AG09309 (cell line): ENCODE measurements around the gene LDB3.

Experiments
- DNase-seq: peaks from one replicate; pipeline ENCODE4 v3.0.0-alpha.2; 2010; ENCODE audit warnings: low read depth
- H3K4me3 ChIP-seq: 2 replicates; pipeline ENCODE4 v1.5.1; 2011; ENCODE audit warnings: mild to moderate bottlenecking, low read depth, low read length, moderate library complexity; ENCODE audit not compliant: control insufficient read depth
- TF ChIP-seq, protein P1 (sequence below): IDR thresholded peaks from 2 replicates; pipeline ENCODE4 v1.5.1; 2011; ENCODE audit warnings: mild to moderate bottlenecking, low read depth, low read length, inconsistent platforms; ENCODE audit not compliant: insufficient read depth, control insufficient read depth; ENCODE audit errors: missing control alignments

LDB3 gene

DNA sequence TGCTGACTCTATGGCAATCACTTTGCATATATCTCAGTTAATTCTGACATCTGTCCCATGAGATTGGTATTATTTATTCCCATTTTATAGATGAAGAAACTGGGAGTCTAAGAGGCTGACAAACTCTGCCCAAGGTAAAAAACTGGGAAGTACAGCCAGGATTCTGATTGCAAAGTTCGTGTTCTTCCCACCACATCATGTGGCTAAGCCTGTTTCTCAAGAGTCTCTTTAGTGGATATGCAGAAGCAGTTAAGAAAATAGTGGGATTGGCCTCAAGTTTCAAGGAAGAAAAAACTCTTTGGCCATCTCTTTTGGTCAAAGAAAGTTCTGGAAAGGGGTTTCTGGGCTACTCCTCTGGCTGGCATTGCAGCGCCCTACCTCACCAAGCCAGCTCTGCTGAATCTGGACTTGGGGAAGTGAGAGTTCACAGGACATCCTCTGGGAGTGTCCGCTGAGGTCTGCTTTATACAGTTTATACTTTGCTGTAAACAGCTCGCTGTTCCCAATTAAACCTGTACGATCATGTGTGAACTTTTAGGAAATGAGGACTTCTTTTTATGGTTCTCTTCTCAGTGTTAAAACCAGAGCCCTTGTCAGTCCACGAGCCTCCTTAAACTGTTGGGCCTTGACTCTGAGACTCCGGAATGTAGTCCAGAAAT, 75.9 kb downstream of the LDB3 start:
- no peak overlapping the region for H3K4me3 ChIP-seq
- DNase-seq = no peak
- TF ChIP-seq, protein P1, sequence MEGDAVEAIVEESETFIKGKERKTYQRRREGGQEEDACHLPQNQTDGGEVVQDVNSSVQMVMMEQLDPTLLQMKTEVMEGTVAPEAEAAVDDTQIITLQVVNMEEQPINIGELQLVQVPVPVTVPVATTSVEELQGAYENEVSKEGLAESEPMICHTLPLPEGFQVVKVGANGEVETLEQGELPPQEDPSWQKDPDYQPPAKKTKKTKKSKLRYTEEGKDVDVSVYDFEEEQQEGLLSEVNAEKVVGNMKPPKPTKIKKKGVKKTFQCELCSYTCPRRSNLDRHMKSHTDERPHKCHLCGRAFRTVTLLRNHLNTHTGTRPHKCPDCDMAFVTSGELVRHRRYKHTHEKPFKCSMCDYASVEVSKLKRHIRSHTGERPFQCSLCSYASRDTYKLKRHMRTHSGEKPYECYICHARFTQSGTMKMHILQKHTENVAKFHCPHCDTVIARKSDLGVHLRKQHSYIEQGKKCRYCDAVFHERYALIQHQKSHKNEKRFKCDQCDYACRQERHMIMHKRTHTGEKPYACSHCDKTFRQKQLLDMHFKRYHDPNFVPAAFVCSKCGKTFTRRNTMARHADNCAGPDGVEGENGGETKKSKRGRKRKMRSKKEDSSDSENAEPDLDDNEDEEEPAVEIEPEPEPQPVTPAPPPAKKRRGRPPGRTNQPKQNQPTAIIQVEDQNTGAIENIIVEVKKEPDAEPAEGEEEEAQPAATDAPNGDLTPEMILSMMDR = no peak

DNA sequence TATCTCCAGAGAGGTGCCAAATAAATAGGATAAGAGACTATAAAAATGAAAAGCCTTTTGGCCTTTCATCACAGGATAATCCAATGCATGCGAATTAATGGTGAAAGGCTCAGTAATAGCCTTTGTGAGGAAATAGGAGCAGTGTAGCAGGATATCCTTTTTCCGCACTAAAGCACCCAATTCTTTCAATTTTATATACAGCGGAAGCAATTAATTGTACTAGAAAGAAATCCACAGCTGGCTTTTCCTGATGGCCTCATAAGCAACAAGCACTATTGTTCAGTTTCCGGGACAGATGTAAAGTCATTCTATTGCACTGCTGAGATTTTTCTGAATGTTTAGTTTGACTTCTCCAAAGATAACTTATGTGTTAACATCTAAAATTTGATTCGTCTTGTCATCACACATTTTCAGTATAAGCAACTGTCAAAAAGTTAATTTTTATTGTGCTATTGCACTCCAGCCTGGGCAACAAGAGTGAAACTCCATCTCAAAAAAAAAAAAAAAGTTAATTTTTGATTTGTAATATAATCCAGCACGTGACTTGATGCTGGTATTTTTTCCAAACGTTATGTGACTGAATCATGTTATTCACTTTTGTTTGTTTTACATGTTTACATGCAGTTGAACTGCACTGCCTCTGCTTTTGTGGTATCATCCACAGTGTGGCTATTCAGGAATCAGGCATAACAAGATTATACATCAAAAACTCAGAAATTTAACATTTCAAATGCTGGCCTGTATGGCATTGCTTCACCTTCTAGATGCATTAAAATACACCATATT, 79.7 kb downstream of the LDB3 start:
- no peak for DNase-seq
- H3K4me3 ChIP-seq = no peak overlapping the region
- TF ChIP-seq, protein P1 = no peak

DNA sequence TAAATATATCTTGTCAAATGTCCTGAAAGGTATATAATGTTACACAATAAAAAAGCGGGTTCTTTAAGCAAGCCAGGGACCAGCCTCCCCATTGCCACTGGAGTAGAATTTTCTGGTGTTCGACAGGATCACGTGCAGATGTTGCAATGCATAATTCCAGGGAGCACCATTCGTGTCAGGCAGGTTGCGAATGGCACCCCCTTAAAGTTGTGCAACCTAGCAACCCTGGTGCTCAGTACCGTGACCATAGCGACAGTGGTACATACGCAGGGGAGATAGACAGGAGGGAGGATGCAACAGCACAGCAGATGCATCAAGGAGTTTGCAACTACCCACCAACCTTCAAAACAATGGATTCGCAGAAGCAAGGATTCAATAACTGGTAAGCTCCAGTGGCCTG, 81.5 kb downstream of the LDB3 start:
- DNase-seq = no peak
- TF ChIP-seq, protein P1 = no peak
- H3K4me3 ChIP-seq = no peak overlapping the region

DNA sequence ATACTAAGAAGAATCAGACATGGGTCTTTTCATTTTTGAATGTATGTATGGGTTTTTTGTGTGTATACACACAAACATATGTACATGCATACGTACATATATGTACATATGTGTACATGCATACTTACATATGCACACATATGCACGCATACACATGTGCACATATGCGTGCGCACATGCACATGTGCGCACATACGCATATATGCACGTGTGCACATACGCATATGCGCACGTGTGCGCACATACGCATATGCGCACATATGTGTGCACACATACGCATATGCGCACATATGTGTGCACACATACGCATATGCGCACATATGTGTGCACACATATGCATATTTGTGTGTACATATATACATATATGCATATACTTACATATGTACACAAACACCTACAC, 83.2 kb downstream of the LDB3 start:
- TF ChIP-seq, protein P1 = no peak
- H3K4me3 ChIP-seq = no peak overlapping the region
- DNase-seq = no peak

DNA sequence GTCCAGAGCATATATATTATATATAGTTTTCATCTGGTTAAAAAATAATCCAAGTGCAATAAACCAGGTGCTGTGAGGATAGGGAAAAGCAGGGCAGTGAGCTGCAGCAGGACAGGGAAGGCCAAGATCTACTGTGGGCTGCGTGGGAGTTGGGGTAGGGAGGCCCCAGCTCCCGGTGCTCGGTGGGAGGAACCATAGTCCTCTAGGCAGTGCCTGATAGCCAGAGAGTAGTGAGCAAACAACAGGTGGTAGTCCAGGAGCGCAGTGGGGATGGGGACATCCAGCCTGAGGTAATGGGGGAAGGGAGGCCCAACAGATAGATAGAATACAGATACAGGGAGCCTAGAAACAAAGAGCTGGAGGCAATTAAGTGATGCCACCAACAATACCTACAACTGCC, 84.0 kb downstream of the LDB3 start:
- TF ChIP-seq, protein P1 = no peak
- DNase-seq = no peak
- H3K4me3 ChIP-seq = no peak overlapping the region

DNA sequence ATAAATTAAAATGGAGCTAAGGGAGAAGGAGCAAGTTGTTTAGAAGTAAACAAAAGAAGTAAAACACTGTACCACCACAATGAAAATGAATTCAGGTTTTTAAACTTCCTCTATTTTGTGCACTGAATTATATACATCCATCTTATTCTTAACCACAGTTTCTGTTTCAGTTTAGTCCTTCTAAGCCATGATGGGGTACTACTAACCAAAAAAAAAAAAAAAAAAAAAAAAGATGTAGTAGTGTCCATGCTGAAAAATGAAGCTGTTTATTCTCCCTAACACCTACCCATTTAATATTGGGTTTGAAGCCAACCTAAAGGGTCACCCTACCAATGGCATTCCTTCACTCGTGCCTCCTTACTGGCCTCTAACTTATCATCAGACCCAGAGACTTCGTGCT, 84.7 kb downstream of the LDB3 start:
- DNase-seq = no peak
- H3K4me3 ChIP-seq = no peak overlapping the region
- TF ChIP-seq, protein P1 = no peak
